ENCODE measurements around the gene TRIM44. TPM values are rescaled to one million over a fixed set of nuclear protein-coding genes. Genes with fewer than 3 reads are reported as not detected.

The TRIM44 gene
- total RNA-seq, 1 donor from 2014 or later: 86.6 TPM

DNA sequence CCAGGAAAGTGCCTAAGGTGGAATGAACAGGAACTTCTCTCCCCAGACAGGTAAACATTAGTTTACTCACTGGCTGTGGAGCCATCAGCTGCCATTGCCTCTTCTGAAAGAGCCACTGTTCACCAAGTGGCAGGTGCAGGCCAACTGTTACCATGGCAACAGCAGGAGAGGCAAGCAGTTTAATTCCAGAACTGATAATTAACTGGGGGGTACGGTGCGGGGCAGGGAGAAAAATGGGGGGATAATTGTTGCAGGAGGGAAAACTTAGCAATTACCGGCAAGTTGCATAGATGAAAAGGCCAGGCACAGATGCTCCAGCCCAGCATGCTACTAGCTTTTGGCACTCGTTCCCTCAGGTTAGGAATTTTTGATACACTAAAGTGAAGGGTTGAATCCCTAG lies 85.1 kb downstream of the TRIM44 start:
- no peak for DNase-seq (ENCODE audit: low spot score in 2 of 2, unreplicated experiment in 2 of 2)
- H3K4me1 Mint-ChIP-seq: no peaks in the 10 kb centered on the region
- no peaks in the 10 kb centered on the region for H3K27me3 Mint-ChIP-seq (ENCODE audit: low read depth)
- no peaks in the 10 kb centered on the region for H3K9me3 Mint-ChIP-seq
- no peak overlapping the region for H3K27ac Mint-ChIP-seq
- no peak overlapping the region for H3K4me3 Mint-ChIP-seq
- H3K36me3 Mint-ChIP-seq: peaks cover 10% of the 10 kb centered on the region
- TF ChIP-seq, protein P1, sequence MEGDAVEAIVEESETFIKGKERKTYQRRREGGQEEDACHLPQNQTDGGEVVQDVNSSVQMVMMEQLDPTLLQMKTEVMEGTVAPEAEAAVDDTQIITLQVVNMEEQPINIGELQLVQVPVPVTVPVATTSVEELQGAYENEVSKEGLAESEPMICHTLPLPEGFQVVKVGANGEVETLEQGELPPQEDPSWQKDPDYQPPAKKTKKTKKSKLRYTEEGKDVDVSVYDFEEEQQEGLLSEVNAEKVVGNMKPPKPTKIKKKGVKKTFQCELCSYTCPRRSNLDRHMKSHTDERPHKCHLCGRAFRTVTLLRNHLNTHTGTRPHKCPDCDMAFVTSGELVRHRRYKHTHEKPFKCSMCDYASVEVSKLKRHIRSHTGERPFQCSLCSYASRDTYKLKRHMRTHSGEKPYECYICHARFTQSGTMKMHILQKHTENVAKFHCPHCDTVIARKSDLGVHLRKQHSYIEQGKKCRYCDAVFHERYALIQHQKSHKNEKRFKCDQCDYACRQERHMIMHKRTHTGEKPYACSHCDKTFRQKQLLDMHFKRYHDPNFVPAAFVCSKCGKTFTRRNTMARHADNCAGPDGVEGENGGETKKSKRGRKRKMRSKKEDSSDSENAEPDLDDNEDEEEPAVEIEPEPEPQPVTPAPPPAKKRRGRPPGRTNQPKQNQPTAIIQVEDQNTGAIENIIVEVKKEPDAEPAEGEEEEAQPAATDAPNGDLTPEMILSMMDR (IDR thresholded peaks at IDR 0.05; ENCODE audit: unreplicated experiment): no peak

GRCh38 chr11:35748644-35749043 lies 86.1 kb downstream of the TRIM44 start:
- Mint-ChIP-seq H3K4me1 (no peaks in the 10 kb centered on the region), H3K36me3 (peaks cover 10% of the 10 kb centered on the region), H3K27ac (no peak overlapping the region), H3K9me3 (no peaks in the 10 kb centered on the region), H3K27me3 (ENCODE audit: low read depth) (no peaks in the 10 kb centered on the region), H3K4me3 (no peak overlapping the region)
- no peak for DNase-seq (ENCODE audit: low spot score in 2 of 2, unreplicated experiment in 2 of 2)
- TF ChIP-seq, protein P1 (IDR thresholded peaks at IDR 0.05; ENCODE audit: unreplicated experiment): no peak

- Mint-ChIP-seq H3K27me3 (ENCODE audit: low read depth) (no peaks in the 10 kb centered on the region), H3K36me3 (peaks cover 6% of the 10 kb centered on the region), H3K4me3 (no peak overlapping the region), H3K4me1 (no peaks in the 10 kb centered on the region), H3K27ac (no peak overlapping the region), H3K9me3 (peaks cover 4% of the 10 kb centered on the region)
- no peak for DNase-seq (ENCODE audit: low spot score in 2 of 2, unreplicated experiment in 2 of 2)
- TF ChIP-seq, protein P1 (IDR thresholded peaks at IDR 0.05; ENCODE audit: unreplicated experiment): no peak
Measured at GRCh38 chr11:35750315-35750714, 87.7 kb downstream of the TRIM44 start.

GRCh38 chr11:35750981-35751663 lies 88.5 kb downstream of the TRIM44 start:
- H3K36me3 Mint-ChIP-seq: peaks cover 4% of the 10 kb centered on the region
- H3K27ac Mint-ChIP-seq: no peak overlapping the region
- peaks cover 4% of the 10 kb centered on the region for H3K9me3 Mint-ChIP-seq
- TF ChIP-seq, protein P1 (IDR thresholded peaks at IDR 0.05; ENCODE audit: unreplicated experiment): no peak
- H3K4me3 Mint-ChIP-seq: no peak overlapping the region
- no peaks in the 10 kb centered on the region for H3K27me3 Mint-ChIP-seq (ENCODE audit: low read depth)
- no peak for DNase-seq (ENCODE audit: low spot score in 2 of 2, unreplicated experiment in 2 of 2)
- no peaks in the 10 kb centered on the region for H3K4me1 Mint-ChIP-seq

- DNase-seq (ENCODE audit: low spot score in 2 of 2, unreplicated experiment in 2 of 2): no peak
- Mint-ChIP-seq H3K36me3 (peaks cover 4% of the 10 kb centered on the region), H3K27ac (no peak overlapping the region), H3K4me1 (no peaks in the 10 kb centered on the region), H3K4me3 (no peak overlapping the region), H3K9me3 (peaks cover 4% of the 10 kb centered on the region), H3K27me3 (ENCODE audit: low read depth) (no peaks in the 10 kb centered on the region)
- TF ChIP-seq, protein P1 (IDR thresholded peaks at IDR 0.05; ENCODE audit: unreplicated experiment): no peak
Measured at GRCh38 chr11:35751664-35752061, 89.1 kb downstream of the TRIM44 start.
